ENCODE measurements around the gene PREPL.
A peak's percentile ranks its signal among the peaks of the same experiment; 100 is the strongest.

Gene PREPL

DNA sequence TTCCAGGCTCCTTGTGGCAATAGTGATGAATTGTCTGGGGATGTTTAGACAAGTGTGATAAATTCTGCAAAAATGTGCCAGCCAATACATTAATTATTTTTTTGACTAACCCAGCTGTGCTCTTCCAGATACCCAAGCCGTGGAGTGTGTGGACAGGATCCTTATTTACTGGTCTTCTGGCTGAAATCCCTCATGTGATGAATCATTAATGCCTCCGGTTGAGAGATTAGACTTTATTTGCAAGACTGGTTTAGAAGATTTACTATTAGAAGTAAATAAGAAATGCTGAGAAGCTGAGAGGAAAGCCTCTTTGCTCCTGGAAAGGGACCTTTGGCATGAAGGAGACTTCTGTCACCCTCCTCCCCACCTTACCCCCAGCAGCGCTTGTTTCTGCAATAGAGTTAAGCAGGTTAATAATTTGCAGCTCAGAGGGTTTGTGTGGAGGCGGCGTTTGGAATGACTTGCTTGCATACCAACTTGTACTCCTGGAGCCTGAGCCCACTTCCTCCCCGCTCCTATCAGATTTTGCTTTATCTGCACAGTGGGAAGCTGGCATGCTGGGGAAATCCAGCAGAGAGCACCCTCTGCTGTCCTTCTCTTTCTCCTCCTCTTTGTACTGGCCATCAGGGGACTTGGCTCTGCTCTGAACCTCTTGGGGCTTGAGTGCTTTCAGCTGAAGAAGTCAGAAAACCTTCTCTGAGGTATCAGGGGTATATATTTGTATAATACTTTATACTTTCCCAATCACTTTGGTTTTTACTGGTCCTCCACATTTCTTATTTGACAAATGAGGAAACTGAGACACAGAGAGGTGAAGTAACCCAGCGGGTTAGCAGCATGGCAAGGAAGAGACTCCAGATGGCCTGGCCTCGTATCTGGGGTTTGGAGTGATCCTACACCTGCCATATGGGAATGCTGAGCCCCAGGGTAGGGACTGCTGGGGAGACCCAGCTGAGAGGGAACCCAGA, 69.7 kb downstream of the PREPL start:
- DNase-seq = peak; percentile 7

- no peak for DNase-seq
Measured at GRCh38 chr2:44290261-44290660, 71.0 kb downstream of the PREPL start.

DNA sequence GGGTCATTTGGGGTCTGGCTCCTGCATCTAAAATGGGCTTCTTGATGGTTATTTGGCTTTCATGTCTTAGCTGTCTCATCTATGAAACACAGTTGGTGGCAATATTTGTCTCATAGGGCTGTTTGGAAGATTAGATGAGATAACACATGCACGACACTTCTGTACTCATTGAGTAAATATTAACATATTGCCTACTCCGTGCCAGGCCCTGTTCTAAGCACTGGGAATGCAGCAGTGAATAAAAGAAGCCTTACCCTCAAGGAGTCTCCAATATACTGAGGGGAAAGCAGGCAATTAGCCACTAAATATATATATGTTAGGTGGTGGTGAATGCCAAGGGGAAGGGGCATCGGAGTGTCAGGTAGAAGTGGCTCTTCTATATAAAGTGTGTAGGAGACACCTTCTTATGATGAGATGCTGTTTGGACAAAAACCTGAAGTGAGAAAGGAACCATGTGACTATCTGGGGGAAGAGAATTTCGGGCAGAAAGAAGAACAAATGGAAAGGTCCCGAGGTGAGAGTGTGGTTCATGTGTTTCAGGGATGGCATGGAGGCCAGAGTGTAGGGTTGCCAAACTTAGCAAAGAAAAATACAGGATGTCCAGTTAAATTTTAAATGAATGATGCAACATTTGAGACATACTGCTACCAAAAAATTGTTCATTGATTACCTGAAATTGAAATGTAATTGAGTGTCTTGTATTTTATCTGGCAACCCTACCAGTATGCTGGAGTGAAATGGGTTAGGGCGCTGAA, 74.2 kb downstream of the PREPL start:
- DNase-seq = no peak

GRCh38 chr2:44286119-44286883, 75.0 kb downstream of the PREPL start:
- no peak for DNase-seq

GRCh38 chr2:44285174-44285573, 76.1 kb downstream of the PREPL start:
- DNase-seq = no peak

GRCh38 chr2:44283116-44283666, 78.1 kb downstream of the PREPL start:
- DNase-seq = no peak

DNA sequence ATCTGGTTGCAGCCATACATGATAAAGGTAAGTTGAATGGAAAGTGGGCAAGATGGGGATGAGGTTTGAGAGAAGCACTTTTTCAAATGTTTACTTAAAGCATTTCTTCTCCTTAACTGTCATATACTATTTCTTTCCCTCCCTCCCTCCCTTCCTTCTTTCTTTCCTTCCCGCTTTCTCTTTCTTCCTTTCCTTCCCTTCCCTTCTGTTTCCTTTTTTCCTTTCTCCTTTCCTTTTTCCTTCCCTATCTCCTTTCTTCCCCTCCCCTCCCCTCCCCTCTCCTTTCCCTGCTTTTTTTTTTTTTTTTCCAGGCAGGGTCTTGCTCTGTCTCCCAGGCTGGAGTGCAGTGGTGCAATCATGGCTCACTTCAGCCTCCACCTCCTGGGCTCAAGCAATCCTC, 80.4 kb downstream of the PREPL start:
- no peak for DNase-seq

DNA sequence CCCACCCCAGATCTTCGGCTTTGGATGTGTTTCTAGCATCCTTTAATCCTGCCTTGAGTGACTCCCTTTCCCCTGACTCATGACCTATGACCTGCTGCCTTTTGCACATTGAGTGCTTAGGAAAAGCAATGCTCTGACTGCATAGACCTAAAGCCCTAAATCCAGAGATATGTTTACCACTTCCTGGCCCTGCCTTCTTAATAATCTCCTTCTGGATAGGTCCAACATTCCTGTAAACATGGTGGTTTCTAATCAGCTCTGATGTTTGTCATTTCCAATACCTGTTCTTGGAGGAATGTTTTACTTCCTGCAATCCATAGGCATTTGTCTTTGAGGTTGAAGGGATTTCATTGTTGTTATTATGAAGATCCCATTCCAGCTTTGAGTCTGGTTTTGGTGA, 83.8 kb downstream of the PREPL start:
- no peak for DNase-seq

GRCh38 chr2:44275927-44276303, 85.4 kb downstream of the PREPL start:
- no peak for DNase-seq

- DNase-seq = no peak
Measured at GRCh38 chr2:44273596-44273995, 87.7 kb downstream of the PREPL start.

DNA sequence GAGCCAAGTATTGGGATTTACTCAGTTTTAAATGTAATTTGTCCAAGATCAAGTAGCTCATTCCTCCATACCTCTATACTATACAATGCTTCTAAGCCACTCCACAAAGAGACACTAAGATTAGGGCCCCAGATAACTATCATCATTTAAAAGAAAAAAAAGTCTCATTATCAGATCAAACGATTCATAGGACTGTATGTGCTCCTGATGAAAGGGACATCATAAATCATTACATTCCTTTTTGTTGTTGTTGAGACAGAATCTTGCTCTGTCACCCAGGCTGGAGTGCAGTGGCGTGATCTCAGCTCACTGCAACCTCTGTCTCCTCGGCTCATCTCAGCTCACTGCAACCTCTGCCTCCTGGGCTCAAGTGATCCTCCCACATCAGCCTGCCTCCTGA, 88.2 kb downstream of the PREPL start:
- no peak for DNase-seq

DNA sequence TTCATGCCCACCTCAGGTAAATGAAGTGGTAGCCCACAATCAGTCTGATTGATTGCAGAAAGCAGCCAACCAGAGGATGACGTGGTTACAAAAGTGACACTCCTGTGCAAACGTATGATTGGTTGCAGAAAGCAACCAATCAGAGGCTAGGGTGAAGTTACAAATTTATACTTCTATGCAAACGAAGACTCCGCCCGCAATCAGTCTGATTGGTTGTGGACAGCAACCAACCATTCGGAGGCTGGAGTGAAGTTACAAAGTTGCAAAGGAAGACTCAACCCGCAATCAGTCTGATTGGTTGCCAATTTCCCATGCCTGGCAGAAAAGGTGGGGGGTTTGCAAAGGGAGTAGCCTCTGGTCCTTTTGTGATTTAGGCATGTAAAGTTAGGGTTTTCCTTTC, 90.0 kb downstream of the PREPL start:
- DNase-seq = no peak

DNA sequence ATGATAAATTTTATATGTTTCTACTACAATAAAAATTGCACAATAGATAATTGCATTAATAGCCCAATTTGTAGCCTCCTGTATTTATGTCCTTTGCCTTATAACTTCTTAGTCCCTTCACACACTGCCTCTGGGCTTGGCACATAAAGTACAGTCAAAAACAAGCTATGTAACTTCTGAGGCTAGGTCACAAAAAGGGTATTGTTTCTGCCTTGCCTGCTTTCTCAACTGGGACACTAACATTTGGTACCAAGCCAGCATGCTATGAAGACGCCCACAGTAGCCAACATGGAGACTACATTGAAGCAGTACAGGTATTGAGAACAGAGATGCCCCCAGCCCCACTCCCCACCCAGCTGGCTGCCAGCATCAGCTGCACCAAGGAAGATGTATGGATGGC, 91.5 kb downstream of the PREPL start:
- DNase-seq = no peak

GRCh38 chr2:44267796-44268648, 93.3 kb downstream of the PREPL start:
- no peak for DNase-seq

Measured in NCI-H2107 (cell line).